Pulmonary artery endothelial cell (primary cell): ENCODE data around the gene SIMC1. TPM values are rescaled to one million over a fixed set of nuclear protein-coding genes. Genes with fewer than 3 reads are reported as not detected.

Experiments used
- DNase-seq: peaks from one replicate; pipeline ENCODE4 v3.0.0-alpha.2; 2011; ENCODE audit warnings: low read depth, low spot score
- total RNA-seq: library from RNA; depleted of rRNA; stranded (reverse); fragments of >200 nt; gene quantifications from 2 replicates; pipeline ENCODE4 v1.2.3, GENCODE V29; 2014

SIMC1 gene
- total RNA-seq, 1 donor from 2014 or later = 3.8 TPM

DNA sequence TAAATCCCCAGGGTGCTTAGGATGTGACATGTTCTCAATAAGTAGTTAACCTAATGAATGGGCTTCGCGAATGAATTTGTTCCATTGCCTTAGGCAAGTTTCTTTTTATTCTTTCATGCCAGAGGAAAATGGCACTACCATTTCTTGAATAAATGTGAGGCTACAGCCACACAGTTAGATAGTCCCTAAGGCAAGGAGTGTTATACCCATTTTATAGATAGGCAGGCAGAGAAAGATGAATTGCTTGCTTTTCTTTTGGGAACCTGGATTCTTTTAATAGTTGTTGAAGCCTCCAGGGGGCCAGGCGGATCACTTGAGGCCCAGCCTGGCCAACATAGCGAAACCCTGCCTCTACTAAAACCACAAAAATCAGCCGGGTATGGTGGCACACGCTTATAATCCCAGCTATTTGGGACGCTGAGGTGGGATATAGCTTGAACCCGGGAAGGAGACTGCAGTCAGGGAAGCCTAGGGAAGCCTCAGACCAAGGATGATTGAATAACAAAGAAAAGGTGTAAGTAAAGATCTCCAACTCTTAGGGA lies 149.2 kb downstream of the SIMC1 start:
- DNase-seq = no peak

DNA sequence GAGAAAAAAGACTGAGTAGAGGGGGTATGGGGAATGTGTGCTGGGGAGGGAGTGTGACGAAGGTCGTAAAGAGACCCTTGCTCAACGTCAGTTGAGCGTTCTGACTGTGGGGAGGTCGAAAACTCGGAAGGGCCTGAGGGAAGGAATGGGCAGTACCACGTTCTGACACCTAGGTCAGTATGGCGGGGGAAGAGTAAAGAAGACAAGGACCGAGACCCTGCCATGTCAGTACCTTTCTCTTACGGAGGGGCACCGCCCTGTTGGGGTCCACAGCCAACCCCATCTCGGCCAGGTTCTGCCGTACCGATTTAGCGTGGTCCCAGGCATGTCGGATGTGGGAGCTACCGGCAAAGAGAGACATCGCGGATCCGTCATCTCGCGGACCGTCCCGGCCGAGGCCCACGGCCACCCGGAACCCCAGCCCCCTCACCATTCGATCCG lies 149.8 kb downstream of the SIMC1 start:
- no peak for DNase-seq

GRCh38 chr5:176388444-176389134 lies 150.4 kb downstream of the SIMC1 start, which contains the start of the genes HIGD2A and NOP16:
TSS of gene HIGD2A (plus strand) at chr5:176388751. CDS start at chr5:176388820, 69 bp downstream.
TSS of gene NOP16 (minus strand) at chr5:176388598. CDS start at chr5:176388539, 59 bp downstream.
- DNase-seq = peak; percentile 95

DNA sequence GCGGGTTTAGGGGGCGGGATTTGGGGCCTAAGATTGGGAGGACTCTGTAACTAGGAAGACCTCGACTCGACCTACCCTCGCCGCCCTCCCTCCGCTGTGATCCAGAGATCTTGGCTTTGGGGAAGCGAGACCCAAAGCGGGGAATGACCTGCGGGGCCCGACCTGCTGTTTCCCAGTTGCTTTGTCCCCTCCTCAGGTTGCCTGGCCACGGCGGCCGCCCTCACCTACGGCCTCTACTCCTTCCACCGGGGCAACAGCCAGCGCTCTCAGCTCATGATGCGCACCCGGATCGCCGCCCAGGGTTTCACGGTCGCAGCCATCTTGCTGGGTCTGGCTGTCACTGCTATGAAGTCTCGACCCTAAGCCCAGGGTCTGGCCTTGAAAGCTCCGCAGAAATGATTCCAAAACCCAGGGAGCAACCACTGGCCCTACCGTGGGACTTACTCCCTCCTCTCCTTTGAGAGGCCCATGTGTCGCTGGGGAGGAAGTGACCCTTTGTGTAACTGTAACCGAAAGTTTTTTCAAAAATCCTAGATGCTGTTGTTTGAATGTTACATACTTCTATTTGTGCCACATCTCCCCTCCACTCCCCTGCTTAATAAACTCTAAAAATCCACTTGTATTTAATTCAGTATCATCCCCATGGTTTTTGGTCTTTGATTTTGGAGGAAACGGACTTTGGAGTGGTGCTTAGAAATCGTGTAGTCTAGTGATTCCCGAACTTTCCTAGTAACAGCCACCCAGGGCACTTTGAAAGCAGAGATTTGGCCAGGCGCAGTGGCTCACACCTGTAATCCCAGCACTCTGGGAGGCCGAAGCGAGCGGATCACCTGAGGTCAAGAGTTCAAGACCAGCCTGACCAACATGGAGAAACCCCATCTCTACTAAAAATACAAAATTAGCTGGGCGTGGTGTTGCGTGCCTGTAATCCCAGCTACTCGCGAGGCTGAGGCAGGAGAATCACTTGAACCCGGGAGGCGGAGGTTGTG lies 151.2 kb downstream of the SIMC1 start:
- no peak for DNase-seq

DNA sequence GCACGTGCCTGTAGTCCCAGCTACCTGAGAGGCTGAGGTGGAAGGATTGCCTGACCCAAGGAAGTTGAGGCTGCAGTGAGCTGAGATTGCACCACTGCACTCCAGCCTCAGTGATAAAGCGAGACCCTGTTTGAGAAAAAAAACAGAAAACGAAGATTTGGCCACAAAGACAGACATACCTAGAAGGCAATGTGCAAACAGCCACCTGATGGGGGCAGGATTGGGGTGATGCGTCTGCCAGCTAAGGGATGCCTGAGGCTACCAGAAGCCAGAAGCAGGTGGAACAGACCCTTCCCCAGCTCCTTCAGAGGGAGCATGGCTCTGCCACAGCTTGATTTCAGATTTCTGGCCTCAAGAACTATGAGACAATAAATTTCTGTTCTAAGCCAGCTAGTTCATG lies 153.3 kb downstream of the SIMC1 start:
- no peak for DNase-seq

DNA sequence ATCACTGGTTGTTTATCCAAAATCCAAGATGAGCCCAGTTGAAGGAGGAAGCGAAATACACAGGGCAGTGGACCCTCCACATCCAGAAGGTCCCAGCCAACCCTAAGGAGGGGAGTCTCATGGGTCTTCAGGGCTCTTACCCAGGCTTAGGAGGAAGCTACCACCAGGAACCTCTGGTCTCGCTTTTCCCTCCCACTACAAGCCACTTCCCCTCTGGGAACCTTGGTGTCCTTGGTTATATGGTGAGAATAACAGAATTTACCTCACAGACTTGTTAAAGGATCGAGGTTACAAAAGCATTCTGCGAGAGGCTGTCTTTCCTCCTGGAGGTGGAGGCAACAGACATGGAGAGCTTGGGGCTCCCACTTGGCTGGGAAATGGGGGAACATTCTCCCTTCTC lies 153.8 kb downstream of the SIMC1 start:
- no peak for DNase-seq

DNA sequence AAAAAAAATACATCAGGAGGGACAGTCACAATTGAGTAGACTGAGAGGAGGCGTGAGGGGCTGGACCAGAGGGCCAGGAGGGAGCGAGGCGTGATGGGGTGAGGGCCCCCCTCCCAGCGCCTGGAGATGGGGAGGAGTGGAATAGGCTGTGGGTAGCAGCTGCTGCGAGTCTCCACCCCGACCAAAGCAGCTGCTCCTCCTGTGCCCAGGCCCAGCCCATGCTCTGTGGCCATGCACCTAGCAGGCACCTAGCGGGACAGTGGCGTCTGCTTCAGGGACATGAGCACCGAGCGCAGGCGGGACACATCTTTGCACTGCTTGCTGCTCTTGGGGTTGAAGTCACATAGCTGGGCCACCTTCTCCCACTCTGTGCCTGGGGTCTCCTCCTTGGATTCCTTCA lies 154.3 kb downstream of the SIMC1 start:
- DNase-seq = no peak

GRCh38 chr5:176394096-176394495 lies 155.9 kb downstream of the SIMC1 start:
- no peak for DNase-seq

DNA sequence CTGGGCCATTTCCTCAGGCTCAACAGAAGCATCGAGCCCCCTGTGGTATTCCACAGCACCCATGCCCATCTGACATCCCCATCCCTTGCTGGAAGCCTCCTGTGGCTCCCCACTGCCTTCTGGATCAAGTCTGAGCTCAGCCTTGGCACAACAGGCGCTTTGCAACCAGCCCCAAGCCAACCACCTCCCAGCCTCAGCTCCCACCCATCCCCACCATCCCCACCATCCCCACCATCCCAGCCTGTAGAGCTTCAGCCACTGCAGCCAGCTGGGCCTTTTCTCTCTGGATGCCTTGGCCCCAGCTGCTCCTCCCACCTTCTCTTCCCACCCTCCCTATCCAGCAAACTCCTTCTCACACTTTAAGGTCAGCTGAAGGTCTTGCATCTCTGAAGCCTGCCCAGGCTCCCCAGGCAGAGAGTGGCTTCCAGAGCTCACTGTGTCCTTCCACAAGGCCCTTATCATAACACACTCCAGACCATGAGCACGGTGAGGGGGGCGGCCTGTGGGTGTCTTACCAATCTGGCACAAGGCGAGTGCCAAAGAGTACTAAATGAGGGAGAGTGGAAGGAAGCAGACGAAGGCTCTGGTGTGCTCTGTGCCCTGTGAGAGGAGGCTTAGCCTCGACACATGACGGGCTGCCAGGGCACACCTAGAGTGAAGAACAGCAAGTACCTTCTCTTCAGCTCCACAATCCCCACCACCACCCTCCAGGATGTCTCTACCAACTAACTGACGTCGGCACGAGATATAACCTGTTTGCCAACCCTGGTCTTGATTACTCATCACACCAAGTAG lies 156.9 kb downstream of the SIMC1 start:
- no peak for DNase-seq

Other genes starting within 250 kb of the SIMC1 start
- gene KIAA1191, start 123.3 kb downstream of the SIMC1 start, total RNA-seq = 105 and 110 TPM in 2 replicates
- gene ARL10, start 127.1 kb downstream of the SIMC1 start, total RNA-seq = 6.7 and 9.2 TPM in 2 replicates
- gene NOP16, start 150.2 kb downstream of the SIMC1 start, total RNA-seq = 21.7 and 29.3 TPM in 2 replicates
- gene HIGD2A, start 150.3 kb downstream of the SIMC1 start, total RNA-seq = 42.7 and 43.5 TPM in 2 replicates
- 135 and 136 TPM in 2 replicates for gene CLTB, start 178.1 kb downstream of the SIMC1 start, total RNA-seq
- 37.9 and 47.1 TPM in 2 replicates for gene FAF2, start 210.0 kb downstream of the SIMC1 start, total RNA-seq